HG03045 (cell line): ENCODE data around the gene NR4A3.

ENCODE experiments used
- ATAC-seq: cut with Tn5 transposase; IDR thresholded peaks from one replicate; pipeline ENCODE4 v1.9.1; 2021; ENCODE audit warnings: mild to moderate bottlenecking, moderate library complexity; ENCODE audit not compliant: unreplicated experiment

The NR4A3 gene

GRCh38 chr9:99873531-99873930 is 51.8 kb downstream of the NR4A3 start:
- ATAC-seq = no peak

GRCh38 chr9:99873943-99874584 is 52.4 kb downstream of the NR4A3 start:
- no peak for ATAC-seq

GRCh38 chr9:99876190-99876589 is 54.5 kb downstream of the NR4A3 start:
- ATAC-seq = no peak

- ATAC-seq = no peak
Measured at GRCh38 chr9:99878651-99879050, 57.0 kb downstream of the NR4A3 start.

GRCh38 chr9:99881769-99882168 is 60.1 kb downstream of the NR4A3 start:
- no peak for ATAC-seq

- ATAC-seq = no peak
Measured at GRCh38 chr9:99885747-99886146, 64.1 kb downstream of the NR4A3 start.

- no peak for ATAC-seq
Measured at GRCh38 chr9:99889120-99889519, 67.4 kb downstream of the NR4A3 start.

- ATAC-seq = no peak
Measured at GRCh38 chr9:99894826-99895225, 73.1 kb downstream of the NR4A3 start.

GRCh38 chr9:99895510-99895909 is 73.8 kb downstream of the NR4A3 start:
- ATAC-seq = no peak

- no peak for ATAC-seq
Measured at GRCh38 chr9:99896119-99896518, 74.4 kb downstream of the NR4A3 start.

GRCh38 chr9:99903393-99903792 is 81.7 kb downstream of the NR4A3 start:
- no peak for ATAC-seq

GRCh38 chr9:99905833-99906402 is 84.2 kb downstream of the NR4A3 start:
- ATAC-seq = peak; percentile 1

GRCh38 chr9:99906403-99907207 is 84.9 kb downstream of the NR4A3 start, which contains the start of gene STX17:
Gene STX17, plus strand, starts transcription at chr9:99906654. Its CDS starts 8,586 bp downstream, at chr9:99915240.
- ATAC-seq = peak; percentile 92

GRCh38 chr9:99907208-99907532 is 85.5 kb downstream of the NR4A3 start:
- no peak for ATAC-seq

GRCh38 chr9:99911600-99911999 is 89.9 kb downstream of the NR4A3 start:
- ATAC-seq = no peak
